ENCODE measurements around the gene TECR.
"Not testable (repeated sequence)": the region's sequence is repeated elsewhere in the genome, so short reads cannot be mapped to it uniquely, and the experiment has no call there.

Gene TECR

DNA sequence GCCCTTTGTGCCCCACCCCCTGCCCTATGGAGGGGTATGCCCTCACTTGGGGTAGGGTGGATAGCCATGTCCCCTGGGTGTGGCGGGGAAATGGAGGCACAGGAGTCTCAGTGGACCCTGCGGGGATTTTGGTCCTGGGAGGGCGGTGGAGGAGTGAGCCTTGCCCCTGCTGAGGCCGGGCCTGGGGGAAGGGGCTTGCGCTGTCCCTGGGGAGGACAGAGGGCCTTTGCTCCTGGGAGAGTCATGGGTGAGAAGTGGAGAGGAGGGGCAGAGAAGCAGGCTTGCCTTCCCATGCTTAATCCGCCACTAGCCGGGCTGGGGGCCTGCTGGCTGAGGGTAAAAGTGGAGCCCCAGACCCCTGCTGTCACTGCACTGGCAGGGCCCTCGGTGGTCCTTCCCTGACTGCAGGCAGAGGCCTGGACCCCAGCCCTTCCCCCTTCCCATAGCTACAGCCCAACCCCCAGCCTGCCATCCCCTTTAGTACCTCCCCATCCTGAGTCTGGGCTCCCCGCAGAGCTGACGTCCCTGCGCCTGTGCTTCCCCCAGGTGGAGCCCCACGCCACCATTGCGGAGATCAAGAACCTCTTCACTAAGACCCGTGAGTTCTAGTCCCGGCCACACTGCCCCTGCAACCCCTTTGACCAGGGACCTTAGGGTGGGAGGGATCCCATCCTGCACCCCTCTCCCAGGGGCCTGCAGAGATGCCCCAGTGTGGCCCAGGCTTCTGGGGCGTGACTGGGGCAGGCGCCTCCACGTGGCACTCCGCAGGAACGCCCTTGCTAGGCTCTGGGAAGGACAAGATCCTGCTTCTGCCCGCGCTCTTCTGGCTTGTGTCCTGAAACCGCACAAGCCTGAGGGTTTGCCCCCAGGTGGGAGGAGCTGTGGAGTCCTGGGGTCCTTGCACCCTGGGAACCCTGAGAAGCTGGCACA lies 33.5 kb downstream of the TECR start:
- DNase-seq (ENCODE audit: low spot score), result no peak

GRCh38 chr19:14563590-14563926 lies 34.2 kb downstream of the TECR start:
- DNase-seq (ENCODE audit: low spot score), result no peak

DNA sequence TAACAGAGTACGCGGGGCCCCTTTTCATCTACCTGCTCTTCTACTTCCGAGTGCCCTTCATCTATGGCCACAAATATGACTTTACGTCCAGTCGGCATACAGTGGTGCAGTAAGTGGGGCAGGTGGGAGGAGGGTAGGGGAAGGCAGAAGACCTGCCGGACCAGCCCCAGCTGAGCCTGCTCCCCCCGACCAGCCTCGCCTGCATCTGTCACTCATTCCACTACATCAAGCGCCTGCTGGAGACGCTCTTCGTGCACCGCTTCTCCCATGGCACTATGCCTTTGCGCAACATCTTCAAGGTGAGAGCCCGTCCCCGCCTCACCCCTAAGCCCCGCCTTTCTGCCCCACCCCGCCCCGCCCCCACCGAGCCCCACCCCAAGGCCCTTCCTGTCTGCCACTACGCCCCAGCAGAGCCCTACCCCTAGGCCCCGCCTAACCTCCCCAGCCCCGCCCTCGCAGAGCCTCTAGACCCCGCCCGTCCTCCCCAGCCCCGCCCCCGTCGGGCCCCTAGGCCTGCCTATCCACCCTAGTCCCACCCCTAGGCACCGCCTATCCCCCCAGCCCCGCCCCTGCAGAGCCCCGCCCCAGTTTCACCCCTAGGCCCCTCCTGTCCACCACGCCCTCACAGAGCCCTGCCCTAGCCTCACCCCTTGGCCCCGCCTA lies 34.7 kb downstream of the TECR start:
- peak; percentile 70 for DNase-seq (ENCODE audit: low spot score)

DNA sequence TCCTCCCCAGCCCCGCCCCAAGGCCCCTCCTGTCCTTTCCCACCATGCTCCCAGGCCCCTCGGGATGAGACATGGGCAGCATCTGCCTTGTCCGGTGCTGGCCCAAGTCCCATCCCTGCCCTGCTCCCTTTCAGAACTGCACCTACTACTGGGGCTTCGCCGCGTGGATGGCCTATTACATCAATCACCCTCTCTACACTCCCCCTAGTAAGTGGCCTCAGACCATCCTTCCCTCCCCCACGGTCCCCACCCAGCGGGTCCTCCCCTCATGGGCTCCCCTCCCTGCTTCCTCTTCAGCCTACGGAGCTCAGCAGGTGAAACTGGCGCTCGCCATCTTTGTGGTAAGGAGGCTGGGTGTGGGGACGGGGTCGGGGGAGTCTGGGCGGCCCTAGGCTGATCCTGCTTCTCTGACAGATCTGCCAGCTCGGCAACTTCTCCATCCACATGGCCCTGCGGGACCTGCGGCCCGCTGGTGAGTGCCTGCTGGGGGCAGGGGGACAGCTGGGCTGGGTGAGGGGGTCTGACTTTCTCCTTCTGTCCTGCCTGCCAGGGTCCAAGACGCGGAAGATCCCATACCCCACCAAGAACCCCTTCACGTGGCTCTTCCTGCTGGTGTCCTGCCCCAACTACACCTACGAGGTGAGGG lies 35.4 kb downstream of the TECR start:
- DNase-seq (ENCODE audit: low spot score), result not testable (repeated sequence)

GRCh38 chr19:14565298-14565679 lies 35.9 kb downstream of the TECR start:
- no peak for DNase-seq (ENCODE audit: low spot score)

GRCh38 chr19:14565765-14566711 lies 36.6 kb downstream of the TECR start:
- no peak for DNase-seq (ENCODE audit: low spot score)

DNA sequence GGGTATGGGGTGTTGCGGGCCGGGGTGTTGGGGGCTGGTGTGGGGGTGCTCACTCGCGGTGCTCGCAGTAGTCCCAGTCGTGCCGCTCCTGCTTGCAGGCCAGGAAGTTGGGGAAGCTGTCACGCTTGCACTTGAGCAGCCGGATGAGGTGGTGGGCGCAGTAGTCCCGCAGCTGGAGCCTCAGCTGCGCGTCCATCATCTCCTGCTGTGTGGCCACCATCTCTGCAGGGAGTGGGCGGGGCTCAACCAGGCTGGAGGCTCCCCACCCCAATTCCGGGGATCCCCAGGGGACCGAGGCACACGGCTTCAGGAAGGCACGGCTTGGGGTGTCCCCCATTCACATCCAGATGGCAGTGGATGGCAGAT lies 37.3 kb downstream of the TECR start:
- no peak for DNase-seq (ENCODE audit: low spot score)

DNA sequence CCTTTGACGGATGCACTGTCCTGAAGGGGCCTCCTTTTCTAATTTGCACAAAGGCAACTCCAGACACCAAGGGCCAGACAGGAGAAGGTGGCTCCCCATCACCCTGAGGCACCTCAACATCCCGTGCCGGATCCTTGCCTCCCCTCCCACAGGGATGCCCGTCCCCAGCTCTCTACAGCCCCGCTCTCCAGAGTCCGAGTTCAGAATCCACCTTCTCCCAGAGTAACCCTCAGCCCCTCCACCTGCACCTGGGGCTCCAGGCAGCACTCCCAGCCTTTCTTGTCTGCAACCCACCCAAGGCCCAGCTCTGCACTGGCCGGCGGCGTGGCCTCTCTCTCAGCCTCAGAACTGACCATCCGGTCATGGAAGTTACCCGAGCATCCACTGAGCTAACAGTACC lies 37.7 kb downstream of the TECR start:
- no peak for DNase-seq (ENCODE audit: low spot score)

- no peak for DNase-seq (ENCODE audit: low spot score)
Measured at GRCh38 chr19:14570864-14571527, 41.6 kb downstream of the TECR start.

- DNase-seq (ENCODE audit: low spot score), result peak; percentile 90
Measured at GRCh38 chr19:14571695-14572490, 42.5 kb downstream of the TECR start, which contains the start of gene NDUFB7. Gene NDUFB7, minus strand, starts transcription at chr19:14572066. Its CDS starts 66 bp downstream, at chr19:14572000.

- no peak for DNase-seq (ENCODE audit: low spot score)
Measured at GRCh38 chr19:14575428-14575980, 46.1 kb downstream of the TECR start.

- DNase-seq (ENCODE audit: low spot score), result no peak
Measured at GRCh38 chr19:14576363-14576762, 47.0 kb downstream of the TECR start.

GRCh38 chr19:14577264-14577663 lies 47.9 kb downstream of the TECR start:
- no peak for DNase-seq (ENCODE audit: low spot score)

- peak; percentile 48 for DNase-seq (ENCODE audit: low spot score)
Measured at GRCh38 chr19:14577885-14578427, 48.6 kb downstream of the TECR start.

DNA sequence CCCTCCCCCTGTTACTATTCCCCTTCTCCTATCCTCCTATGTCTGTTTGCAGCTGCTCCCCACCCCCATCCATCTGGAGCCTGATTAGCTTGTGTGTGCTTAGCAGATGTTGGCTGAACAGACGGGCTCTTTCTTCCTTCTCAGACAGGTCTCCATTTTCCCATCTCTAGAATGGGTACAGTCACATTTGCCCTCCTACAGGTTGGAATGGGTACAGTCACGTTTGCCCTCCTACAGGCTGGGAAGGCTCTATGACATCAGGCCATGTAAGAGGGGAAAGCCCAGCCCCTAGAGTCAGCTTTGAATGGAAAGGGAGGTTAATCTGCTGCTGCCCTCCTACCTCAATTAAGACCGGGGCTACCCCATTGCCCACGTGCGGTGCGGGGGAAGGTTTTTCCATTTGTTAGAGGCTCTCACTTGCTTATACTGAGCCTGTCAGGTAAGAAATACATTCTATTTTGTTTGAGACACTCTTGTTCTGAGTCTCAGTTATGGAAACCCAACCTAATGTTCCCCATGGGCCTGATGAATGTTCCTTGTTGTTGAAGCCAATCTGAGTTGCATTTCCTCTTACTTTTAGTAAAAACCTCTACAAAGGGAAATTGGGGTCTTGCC lies 51.3 kb downstream of the TECR start:
- DNase-seq (ENCODE audit: low spot score), result no peak

- no peak for DNase-seq (ENCODE audit: low spot score)
Measured at GRCh38 chr19:14582894-14583340, 53.5 kb downstream of the TECR start, which contains the start of gene CLEC17A. Gene CLEC17A, plus strand, starts transcription at chr19:14583084. Its CDS starts 77 bp downstream, at chr19:14583161.

DNA sequence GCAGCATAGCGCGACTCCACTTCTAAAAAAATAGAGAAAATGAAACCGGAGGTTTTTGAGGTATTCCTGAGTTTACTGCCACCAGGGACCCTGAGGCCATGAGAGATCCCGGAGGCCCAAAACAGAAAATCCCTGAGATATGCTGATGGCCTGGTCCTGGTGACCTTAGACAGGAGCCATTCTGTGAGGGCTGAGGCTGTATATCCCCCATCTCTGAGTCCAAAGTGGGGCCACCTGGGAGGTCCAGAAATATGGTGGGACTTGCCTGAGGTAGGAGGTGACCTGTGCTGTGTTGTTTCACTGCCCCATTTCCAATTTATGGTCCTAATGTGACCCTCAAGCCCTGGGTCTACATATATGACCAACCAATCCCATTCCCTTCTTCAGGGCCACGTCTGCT lies 55.0 kb downstream of the TECR start:
- DNase-seq (ENCODE audit: low spot score), result not testable (repeated sequence)

DNA sequence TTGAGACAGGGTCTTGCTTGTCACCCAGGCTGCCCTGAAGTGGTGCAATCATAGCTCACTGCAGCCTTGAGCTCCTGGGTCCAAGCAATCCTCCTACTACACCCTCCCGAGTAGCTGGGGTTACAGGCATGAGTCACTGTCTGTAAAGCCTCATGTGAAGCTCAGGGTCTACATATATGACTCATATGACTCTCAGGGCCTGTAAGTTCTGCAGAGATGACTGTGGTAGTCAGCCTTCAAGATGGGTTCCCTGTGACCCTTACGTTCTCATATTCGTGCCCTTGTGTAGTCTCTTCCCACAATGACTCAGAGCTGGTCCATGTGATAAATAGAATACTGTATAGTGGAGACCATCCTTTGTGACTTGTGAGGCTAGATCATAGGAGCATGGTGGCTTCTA lies 55.8 kb downstream of the TECR start:
- DNase-seq (ENCODE audit: low spot score), result not testable (repeated sequence)

DNA sequence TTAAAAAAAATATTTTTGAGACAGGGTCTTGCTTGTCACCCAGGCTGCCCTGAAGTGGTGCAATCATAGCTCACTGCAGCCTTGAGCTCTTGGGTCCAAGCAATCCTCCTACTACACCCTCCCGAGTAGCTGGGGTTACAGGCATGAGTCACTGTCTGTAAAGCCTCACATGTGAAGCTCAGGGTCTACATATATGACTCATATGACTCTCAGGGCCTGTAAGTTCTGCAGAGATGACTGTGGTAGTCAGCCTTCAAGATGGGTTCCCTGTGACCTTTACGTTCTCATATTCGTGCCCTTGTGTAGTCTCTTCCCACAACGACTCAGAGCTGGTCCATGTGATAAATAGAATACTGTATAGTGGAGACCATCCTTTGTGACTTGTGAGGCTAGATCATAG lies 60.0 kb downstream of the TECR start:
- DNase-seq (ENCODE audit: low spot score), result not testable (repeated sequence)
